Neural cell (in vitro differentiated cells): ENCODE results near the gene PYGL.
"Not testable (repeated sequence)": the region's sequence is repeated elsewhere in the genome, so short reads cannot be mapped to it uniquely, and the experiment has no call there.

ENCODE experiments used
- CTCF ChIP-seq: fragments of 450-650 bp; IDR thresholded peaks from 2 replicates; pipeline ENCODE4 v1.5.1; 2014; ENCODE audit warnings: antibody characterized with exemption, mild to moderate bottlenecking, moderate library complexity; ENCODE audit not compliant: poor library complexity, severe bottlenecking
- EP300 ChIP-seq: fragments of 450-650 bp; conservative IDR thresholded peaks from 2 replicates; pipeline ENCODE4 v1.6.1; 2014; ENCODE audit warnings: antibody characterized with exemption, mild to moderate bottlenecking, moderate library complexity; ENCODE audit not compliant: poor library complexity, severe bottlenecking
- EZH2 ChIP-seq: fragments of 200-600, 300-800 bp; shearing (Covaris generic), sonication (generic); IDR thresholded peaks from 2 replicates; pipeline ENCODE4 v1.6.1; 2014; ENCODE audit warnings: antibody characterized with exemption, low read length, borderline replicate concordance, mild to moderate bottlenecking; ENCODE audit not compliant: insufficient read depth, poor library complexity, severe bottlenecking
- MXI1 ChIP-seq: fragments of 450-650 bp; conservative IDR thresholded peaks from 2 replicates; pipeline ENCODE4 v1.6.1; 2014; ENCODE audit warnings: antibody characterized with exemption, mild to moderate bottlenecking; ENCODE audit not compliant: poor library complexity, severe bottlenecking
- POLR2AphosphoS5 ChIP-seq: IDR thresholded peaks from 2 replicates; pipeline ENCODE4 v1.6.1; 2012
- RAD21 ChIP-seq: fragments of 450-650 bp; conservative IDR thresholded peaks from 2 replicates; pipeline ENCODE4 v1.6.1; 2014; ENCODE audit warnings: antibody characterized with exemption, mild to moderate bottlenecking, moderate library complexity
- REST ChIP-seq: IDR thresholded peaks from 2 replicates; pipeline ENCODE4 v1.6.1; 2012; ENCODE audit warnings: borderline replicate concordance

GRCh38 chr14:50896421-50896820, 47.9 kb downstream of the PYGL start:
- TF ChIP-seq CTCF, POLR2AphosphoS5, EZH2, MXI1, RAD21, EP300, REST: not testable (repeated sequence)
